K562 (cell line): ENCODE results near the gene PLA1A. TPM values are rescaled to one million over a fixed set of nuclear protein-coding genes. Genes with fewer than 3 reads are reported as not detected.

Experiments
- ATAC-seq: fragments of 200-7000 bp; cut with Tn5 transposase; 3 replicates; pipeline ENCODE4 v1.9.1; 2020; ENCODE audit warnings: moderate library complexity
- BruUV-seq: library from RNA; stranded (reverse); fragments of 400-500 nt; replicated peaks from 2 replicates; lab custom pipeline; 2021; lab: Mats Ljungman, UMichigan
- CTCF ChIA-PET: fragments of 300-600 bp; formaldehyde crosslinking; extraction: SDS; loops from one replicate; lab custom pipeline; 2021; ENCODE audit warnings: low intra/inter-chr PET ratio; lab: Yijun Ruan, JAX
- POLR2A ChIA-PET: fragments of 300-600, 350-650 bp; sonication (Branson Sonifier 250); formaldehyde crosslinking; extraction: SDS; loops from one replicate; lab custom pipeline; 2021; ENCODE audit warnings: antibody characterized with exemption, inconsistent platforms; lab: Yijun Ruan, JAX
- DNase-seq, 4 experiments: peaks; one replicate each; pipeline versions ENCODE4 v3.0.0 to v3.0.0-alpha.2; 2011 to 2018; ENCODE audit warnings: low spot score in 3 of 4, mixed read lengths in 3 of 4; ENCODE audit errors: extremely low read depth in 1 of 4
- FAIRE-seq: peaks from 2 replicates; lab custom pipeline; 2011; peaks lifted over from hg19 to GRCh38; lab: Jason Lieb, UNC
- H2AFZ ChIP-seq: 2 replicates; pipeline ENCODE4 v1.6.0; 2011; ENCODE audit warnings: low read depth, low read length, control low read depth, inconsistent platforms
- H3K27ac ChIP-seq: fragments of 200-600 bp; 3 replicates; pipeline ENCODE4 v1.8.0; 2011; ENCODE audit warnings: low read depth, mild to moderate bottlenecking, control low read depth, inconsistent platforms, low read length, moderate library complexity, mixed read lengths; ENCODE audit errors: extremely low read depth
- H3K27me3 ChIP-seq, 2 experiments: fragments of 300-600 bp in 1 of 2; 2 replicates in 1 of 2; 3 replicates in 1 of 2; pipeline versions ENCODE4 v1.6.0 to v1.8.0; 2011; ENCODE audit warnings: inconsistent platforms in 2 of 2, low read length in 2 of 2, mild to moderate bottlenecking in 1 of 2, mixed read lengths in 1 of 2, moderate library complexity in 1 of 2; ENCODE audit not compliant: control insufficient read depth in 2 of 2, insufficient read depth in 2 of 2
- H3K36me3 ChIP-seq: fragments of 300-600 bp; 3 replicates; pipeline ENCODE4 v1.8.0; 2011; ENCODE audit warnings: mild to moderate bottlenecking, low read length, inconsistent platforms; ENCODE audit not compliant: control insufficient read depth, insufficient read depth
- H3K4me1 ChIP-seq, 2 experiments: fragments of 200-600 bp in 1 of 2; replicated peaks in 1 of 2; 2 replicates in 1 of 2; 3 replicates in 1 of 2; pipeline versions ENCODE4 v1.5.1 to v1.8.0; 2011; ENCODE audit warnings: inconsistent platforms in 2 of 2, low read length in 2 of 2, mild to moderate bottlenecking in 1 of 2, mixed read lengths in 1 of 2, moderate library complexity in 1 of 2; ENCODE audit not compliant: control insufficient read depth in 2 of 2, insufficient read depth in 2 of 2
- H3K4me2 ChIP-seq: 2 replicates; pipeline ENCODE4 v1.6.1; 2011; ENCODE audit warnings: low read length, control low read depth, inconsistent platforms, mixed read lengths; ENCODE audit not compliant: insufficient read depth
- H3K4me3 ChIP-seq: fragments of 200-600 bp; sonication (generic), shearing (Covaris generic); 2 replicates; pipeline ENCODE4 v1.5.1; 2016; ENCODE audit warnings: control low read depth, inconsistent platforms
- H3K79me2 ChIP-seq: fragments of 200-600 bp; 3 replicates; pipeline ENCODE4 v1.8.0; 2011; ENCODE audit warnings: low read length, inconsistent platforms; ENCODE audit not compliant: control insufficient read depth, insufficient read depth
- H3K9ac ChIP-seq, 2 experiments: 2 replicates each; pipeline versions ENCODE4 v1.6.0 to v1.6.1; 2011; ENCODE audit warnings: low read depth in 2 of 2, low read length in 2 of 2, control low read depth in 1 of 2, inconsistent platforms in 1 of 2, mild to moderate bottlenecking in 1 of 2, mixed read lengths in 1 of 2; ENCODE audit not compliant: insufficient read depth in 1 of 2
- H3K9me1 ChIP-seq: one replicate; pipeline ENCODE4 v1.6.0; 2011; ENCODE audit warnings: inconsistent platforms, mild to moderate bottlenecking, low read length, moderate library complexity; ENCODE audit not compliant: control insufficient read depth, insufficient read depth
- H3K9me3 ChIP-seq: replicated peaks from 2 replicates; pipeline ENCODE4 v1.5.1; 2011; ENCODE audit warnings: low read depth, low read length, inconsistent platforms; ENCODE audit not compliant: control insufficient read depth, insufficient read depth
- H4K20me1 ChIP-seq: replicated peaks from 2 replicates; pipeline ENCODE4 v1.6.1; 2011; ENCODE audit warnings: low read length, inconsistent platforms, mixed read lengths; ENCODE audit not compliant: control insufficient read depth, insufficient read depth
- ARNT ChIP-seq, 2 experiments: fragments of 450-650 bp; IDR thresholded peaks; 2 replicates each; pipeline ENCODE4 v1.6.1; 2016; ENCODE audit warnings: mild to moderate bottlenecking in 1 of 2
- MYBL2 ChIP-seq, 2 experiments: fragments of 450-650 bp in 1 of 2; sonication (generic) in 1 of 2; formaldehyde crosslinking in 1 of 2; IDR thresholded peaks; 2 replicates each; pipeline versions ENCODE4 v1.6.1 to v1.8.1; 2017 to 2022; ENCODE audit warnings: borderline replicate concordance in 1 of 2, inconsistent platforms in 1 of 2, low read depth in 1 of 2, mild to moderate bottlenecking in 1 of 2, missing genetic modification reagents in 1 of 2, moderate library complexity in 1 of 2
- PREB ChIP-seq: sonication (generic); formaldehyde crosslinking; IDR thresholded peaks from 2 replicates; pipeline ENCODE4 v1.8.1; 2023; ENCODE audit warnings: mild to moderate bottlenecking, missing genetic modification reagents
- RAD21 ChIP-seq, 2 experiments: fragments of 250-450 bp in 1 of 2; fragments of 450-650 bp in 1 of 2; sonication (Bioruptor Pico) in 1 of 2; formaldehyde crosslinking in 1 of 2; IDR thresholded peaks in 1 of 2; conservative IDR thresholded peaks in 1 of 2; 2 replicates each; pipeline versions ENCODE4 v1.4.0 to v1.8.0; 2020 to 2022; ENCODE audit warnings: mild to moderate bottlenecking in 2 of 2, moderate library complexity in 1 of 2
- RAD51 ChIP-seq: fragments of 450-650 bp; IDR thresholded peaks from 2 replicates; pipeline ENCODE4 v1.7.1; 2016; ENCODE audit warnings: low read depth, mild to moderate bottlenecking, borderline replicate concordance
- WGBS: fragments of 100-300 bp; shearing (Covaris generic); methylation state at CpG from one replicate; pipeline ENCODE4 v1.1.6; 2016; ENCODE audit warnings: low coverage, mixed read lengths; ENCODE audit not compliant: insufficient coverage; ENCODE audit errors: missing lambda C conversion rate; 5-methylcytosine and 5-hydroxymethylcytosine counted together
- in situ Hi-C: fragments of 300-500 bp; cut with MboI; formaldehyde crosslinking; loops from 4 replicates; pipeline ENCODE4 v1.15.0; 2018; ENCODE audit warnings: inconsistent platforms, mixed read lengths
- intact Hi-C: fragments of 100-400 bp; cut with micrococcal nuclease; formaldehyde crosslinking; loops from 2 replicates; pipeline ENCODE4 v1.14.2; 2022
- polyA plus RNA-seq, 8 experiments: library from polyadenylated mRNA; depleted of rRNA in 4 of 8; stranded (reverse) in 5 of 8; unstranded in 3 of 8; fragments of >200 nt; fragmentation: Nextera tagmentation in 2 of 8; fragmentation: Illumina TruSeq in 1 of 8; extraction: Ambion mirVana in 2 of 8; extraction: Trizol in 1 of 8; gene quantifications; 2 replicates each; pipeline versions ENCODE4 v1.2.1 to v1.2.3, GENCODE V29; 2011 to 2014; ENCODE audit warnings: inconsistent platforms in 1 of 8, missing spikeins in 1 of 8
- total RNA-seq, 7 experiments: library from RNA; depleted of rRNA in 6 of 7; stranded (reverse); fragments of >200 nt in 6 of 7; fragmentation: Illumina TruSeq in 2 of 7; extraction: Trizol in 2 of 7; gene quantifications; 2 replicates each; pipeline versions ENCODE4 v1.2.1 to v1.2.3, GENCODE V29; 2011 to 2021; ENCODE audit warnings: low replicate concordance in 1 of 7
- TF ChIP-seq, protein P1 (sequence below): fragments of 450-650 bp; conservative IDR thresholded peaks from 2 replicates; pipeline ENCODE4 v1.6.1; 2016; ENCODE audit warnings: missing genetic modification characterization, low read depth, mild to moderate bottlenecking, missing compliant biosample characterization, moderate library complexity
- TF ChIP-seq, protein P2 (sequence below): IDR thresholded peaks from 2 replicates; pipeline ENCODE4 v1.6.1; 2012; ENCODE audit warnings: low read depth, low read length, improper control_type of control experiment, borderline replicate concordance

The PLA1A gene
- total and polyA plus RNA-seq, 9 of the 15 experiments (the other 6 are each of a cell fraction or from before 2014, with no cell fraction given) = not detected

- Histone ChIP-seq H3K4me2 (no peak overlapping the region), H3K9me1 (no peaks in the 10 kb centered on the region)
- in situ Hi-C loops = no loop called here
- TF ChIP-seq, protein P1, sequence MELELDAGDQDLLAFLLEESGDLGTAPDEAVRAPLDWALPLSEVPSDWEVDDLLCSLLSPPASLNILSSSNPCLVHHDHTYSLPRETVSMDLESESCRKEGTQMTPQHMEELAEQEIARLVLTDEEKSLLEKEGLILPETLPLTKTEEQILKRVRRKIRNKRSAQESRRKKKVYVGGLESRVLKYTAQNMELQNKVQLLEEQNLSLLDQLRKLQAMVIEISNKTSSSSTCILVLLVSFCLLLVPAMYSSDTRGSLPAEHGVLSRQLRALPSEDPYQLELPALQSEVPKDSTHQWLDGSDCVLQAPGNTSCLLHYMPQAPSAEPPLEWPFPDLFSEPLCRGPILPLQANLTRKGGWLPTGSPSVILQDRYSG (tag) = no peak
- TF ChIP-seq, all 486 proteins: peak for 0
- 19% methylated on average over 8 of the region's 8 CpGs for WGBS
- FAIRE-seq = no peak
- no TSS peak for BruUV-seq
- no peaks in the 10 kb centered on the region for H3K9me3 ChIP-seq
- H3K27me3 ChIP-seq = no peaks in the 10 kb centered on the region
- ATAC-seq = peak; percentile 58
- no peaks in the 10 kb centered on the region for H3K79me2 ChIP-seq
- ChIA-PET POLR2A (interaction anchor here (0.6 kb wide), 1 partner anchor 10 kb away, joined by 3 read pairs; no protein-coding TSS in a partner anchor), CTCF (no interaction called here)
- no peak overlapping the region for H3K4me3 ChIP-seq
- no peaks in the 10 kb centered on the region for H3K36me3 ChIP-seq
- intact Hi-C loops = no loop called here
- no peak overlapping the region; the same call in 1 of the 2 replicates for H2AFZ ChIP-seq
- H3K4me1 ChIP-seq = peaks cover 0 to 4% of the 10 kb centered on the region in 2 experiments; a peak in 3 of 5 replicates
- no peak overlapping the region for H3K27ac ChIP-seq
- peak overlapping the region in 1 of 2 experiments; percentile 48; a peak in 1 of 4 replicates for H3K9ac ChIP-seq
- no peaks in the 10 kb centered on the region for H4K20me1 ChIP-seq
- peak in 1 of 4 experiments; percentile 11 for DNase-seq
Measured at GRCh38 chr3:119625451-119626153, 27.9 kb downstream of the PLA1A start.

DNA sequence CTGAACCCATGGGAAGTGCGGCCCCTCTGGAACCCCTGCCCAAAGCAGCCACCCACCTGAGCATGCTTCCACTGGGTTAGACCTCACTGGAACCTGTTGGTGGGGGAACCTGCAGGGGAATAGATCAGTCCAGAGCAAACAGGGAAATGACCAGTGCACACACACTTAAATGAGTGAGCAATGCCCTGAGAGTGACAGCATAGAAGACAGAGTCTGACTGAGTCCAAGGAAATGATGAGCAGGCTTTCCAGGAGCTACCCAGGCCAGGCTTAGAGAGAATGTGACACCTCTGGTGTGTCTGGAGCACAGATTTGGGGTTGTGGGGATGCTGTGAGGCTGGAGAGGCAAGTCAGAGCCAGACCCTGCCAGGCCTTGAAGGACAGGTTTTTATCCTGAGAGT lies 28.5 kb downstream of the PLA1A start:
- Histone ChIP-seq H3K9ac (peak overlapping the region in 1 of 2 experiments; percentile 48; a peak in 1 of 4 replicates), H3K9me3 (no peaks in the 10 kb centered on the region), H3K79me2 (no peaks in the 10 kb centered on the region), H3K27me3 (no peaks in the 10 kb centered on the region), H4K20me1 (no peaks in the 10 kb centered on the region), H3K27ac (no peak overlapping the region), H2AFZ (no peak overlapping the region; the same call in 1 of the 2 replicates), H3K36me3 (no peaks in the 10 kb centered on the region), H3K4me3 (no peak overlapping the region), H3K4me2 (no peak overlapping the region), H3K4me1 (peaks cover 0 to 7% of the 10 kb centered on the region in 2 experiments; a peak in 3 of 5 replicates), H3K9me1 (no peaks in the 10 kb centered on the region)
- WGBS = 60% methylated on average over 1 of the region's 1 CpG
- in situ Hi-C loops = no loop called here
- ATAC-seq = peak; percentile 17; the same call in 1 of the 3 replicates
- BruUV-seq = no TSS peak
- ChIA-PET POLR2A (interaction anchor here (0.6 kb wide), 1 partner anchor 10 kb away, joined by 3 read pairs; no protein-coding TSS in a partner anchor), CTCF (no interaction called here)
- no peak for DNase-seq
- no peak for FAIRE-seq
- intact Hi-C loops = no loop called here
- no peak for TF ChIP-seq RAD21 (CRISPR knock-in tag; conservative IDR thresholded peaks at IDR 0.05 in 1 of 2, IDR thresholded peaks at IDR 0.05 in 1 of 2)
- no peak for TF ChIP-seq RAD51
- TF ChIP-seq, protein P2, sequence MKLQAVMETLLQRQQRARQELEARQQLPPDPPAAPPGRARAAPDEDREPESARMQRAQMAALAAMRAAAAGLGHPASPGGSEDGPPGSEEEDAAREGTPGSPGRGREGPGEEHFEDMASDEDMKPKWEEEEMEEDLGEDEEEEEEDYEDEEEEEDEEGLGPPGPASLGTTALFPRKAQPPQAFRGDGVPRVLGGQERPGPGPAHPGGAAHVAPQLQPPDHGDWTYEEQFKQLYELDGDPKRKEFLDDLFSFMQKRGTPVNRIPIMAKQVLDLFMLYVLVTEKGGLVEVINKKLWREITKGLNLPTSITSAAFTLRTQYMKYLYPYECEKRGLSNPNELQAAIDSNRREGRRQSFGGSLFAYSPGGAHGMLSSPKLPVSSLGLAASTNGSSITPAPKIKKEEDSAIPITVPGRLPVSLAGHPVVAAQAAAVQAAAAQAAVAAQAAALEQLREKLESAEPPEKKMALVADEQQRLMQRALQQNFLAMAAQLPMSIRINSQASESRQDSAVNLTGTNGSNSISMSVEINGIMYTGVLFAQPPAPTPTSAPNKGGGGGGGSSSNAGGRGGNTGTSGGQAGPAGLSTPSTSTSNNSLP = no peak
- TF ChIP-seq MYBL2 (IDR thresholded peaks at IDR 0.05; ENCODE audit: low read depth) = no peak
- no peak for TF ChIP-seq MYBL2 (CRISPR knock-in tag; IDR thresholded peaks at IDR 0.05; ENCODE audit: borderline replicate concordance)
- TF ChIP-seq ARNT (IDR thresholded peaks at IDR 0.05) = no peak
- no peak for TF ChIP-seq PREB
